HG03159 (cell line): ENCODE results near the gene PPP2R2D.
"Not testable (repeated sequence)": the region's sequence is repeated elsewhere in the genome, so short reads cannot be mapped to it uniquely, and the experiment has no call there.

Experiments used
- ATAC-seq: cut with Tn5 transposase; IDR thresholded peaks from one replicate; pipeline ENCODE4 v1.9.1; 2021; ENCODE audit warnings: mild to moderate bottlenecking, moderate library complexity; ENCODE audit not compliant: unreplicated experiment

Gene PPP2R2D

GRCh38 chr10:131973160-131973951, 72.5 kb downstream of the PPP2R2D start:
- ATAC-seq = no peak

GRCh38 chr10:131974034-131974817, 73.4 kb downstream of the PPP2R2D start:
- ATAC-seq = no peak

- no peak for ATAC-seq
Measured at GRCh38 chr10:131975003-131975402, 74.2 kb downstream of the PPP2R2D start.

- ATAC-seq = no peak
Measured at GRCh38 chr10:131975796-131976195, 75.0 kb downstream of the PPP2R2D start.

GRCh38 chr10:131977323-131978096, 76.7 kb downstream of the PPP2R2D start:
- no peak for ATAC-seq

GRCh38 chr10:131978366-131978765, 77.6 kb downstream of the PPP2R2D start:
- ATAC-seq = no peak

- no peak for ATAC-seq
Measured at GRCh38 chr10:131978851-131979250, 78.0 kb downstream of the PPP2R2D start.

- no peak for ATAC-seq
Measured at GRCh38 chr10:131979336-131979735, 78.5 kb downstream of the PPP2R2D start.

- no peak for ATAC-seq
Measured at GRCh38 chr10:131979821-131980270, 79.0 kb downstream of the PPP2R2D start.

GRCh38 chr10:131980321-131980720, 79.5 kb downstream of the PPP2R2D start:
- ATAC-seq = no peak

- ATAC-seq = no peak
Measured at GRCh38 chr10:131980761-131981428, 80.1 kb downstream of the PPP2R2D start.

- peak; percentile 84 for ATAC-seq
Measured at GRCh38 chr10:131981429-131982184, 80.8 kb downstream of the PPP2R2D start, which contains the start of gene BNIP3. Gene BNIP3, minus strand, starts transcription at chr10:131981923. Its CDS starts 117 bp downstream, at chr10:131981806.

- ATAC-seq = peak; percentile 32
Measured at GRCh38 chr10:131982185-131982756, 81.5 kb downstream of the PPP2R2D start.

GRCh38 chr10:131982796-131983195, 82.0 kb downstream of the PPP2R2D start:
- ATAC-seq = no peak

- ATAC-seq = no peak
Measured at GRCh38 chr10:131983780-131984179, 83.0 kb downstream of the PPP2R2D start.

GRCh38 chr10:131986851-131987250, 86.0 kb downstream of the PPP2R2D start:
- not testable (repeated sequence) for ATAC-seq

- ATAC-seq = not testable (repeated sequence)
Measured at GRCh38 chr10:131987301-131987700, 86.5 kb downstream of the PPP2R2D start.

GRCh38 chr10:131987786-131988185, 87.0 kb downstream of the PPP2R2D start:
- not testable (repeated sequence) for ATAC-seq

- no peak for ATAC-seq
Measured at GRCh38 chr10:131991726-131992125, 90.9 kb downstream of the PPP2R2D start.
